Suprapubic skin (tissue), 3 donors: Measurements from ENCODE around the gene NEK8.
"Not testable (repeated sequence)": the region's sequence is repeated elsewhere in the genome, so short reads cannot be mapped to it uniquely, and the experiment has no call there.

Source experiments
- EP300 ChIP-seq: sonication (generic); formaldehyde crosslinking; IDR thresholded peaks from one replicate; pipeline ENCODE4 v1.6.1; 2017; ENCODE audit warnings: antibody characterized with exemption
- POLR2A ChIP-seq, 2 donors: fragments of 450-650 bp; IDR thresholded peaks; one replicate each; pipeline ENCODE4 v1.6.1; 2017; ENCODE audit warnings: antibody characterized with exemption in 2 of 2, mild to moderate bottlenecking in 2 of 2, moderate library complexity in 2 of 2
- TF ChIP-seq, protein P1 (sequence below), 2 donors: fragments of 200-600 bp in 1 of 2; fragments of 450-650 bp in 1 of 2; sonication (generic) in 1 of 2; IDR thresholded peaks; one replicate each; pipeline ENCODE4 v1.5.1; 2016 to 2019; ENCODE audit warnings: antibody characterized with exemption in 2 of 2, mild to moderate bottlenecking in 1 of 2, moderate library complexity in 1 of 2

DNA sequence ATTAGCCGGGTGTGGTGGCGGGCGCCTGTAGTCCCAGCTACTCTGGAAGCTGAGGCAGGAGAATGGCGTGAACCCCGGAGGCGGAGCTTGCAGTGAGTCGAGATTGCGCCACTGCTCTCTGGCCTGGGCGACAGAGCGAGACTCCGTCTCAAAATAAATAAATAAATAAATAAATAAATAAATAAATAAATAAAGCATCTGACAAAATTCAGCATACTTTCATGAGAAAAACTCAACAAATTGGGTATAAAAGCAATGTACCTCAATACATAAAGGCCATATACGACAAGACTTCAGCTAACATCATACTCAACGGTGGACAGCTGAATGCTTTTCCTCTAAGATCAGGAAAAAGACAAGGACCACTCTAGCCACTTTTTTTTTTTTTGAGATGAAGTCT is 51.0 kb downstream of the NEK8 start:
- TF ChIP-seq, protein P1, sequence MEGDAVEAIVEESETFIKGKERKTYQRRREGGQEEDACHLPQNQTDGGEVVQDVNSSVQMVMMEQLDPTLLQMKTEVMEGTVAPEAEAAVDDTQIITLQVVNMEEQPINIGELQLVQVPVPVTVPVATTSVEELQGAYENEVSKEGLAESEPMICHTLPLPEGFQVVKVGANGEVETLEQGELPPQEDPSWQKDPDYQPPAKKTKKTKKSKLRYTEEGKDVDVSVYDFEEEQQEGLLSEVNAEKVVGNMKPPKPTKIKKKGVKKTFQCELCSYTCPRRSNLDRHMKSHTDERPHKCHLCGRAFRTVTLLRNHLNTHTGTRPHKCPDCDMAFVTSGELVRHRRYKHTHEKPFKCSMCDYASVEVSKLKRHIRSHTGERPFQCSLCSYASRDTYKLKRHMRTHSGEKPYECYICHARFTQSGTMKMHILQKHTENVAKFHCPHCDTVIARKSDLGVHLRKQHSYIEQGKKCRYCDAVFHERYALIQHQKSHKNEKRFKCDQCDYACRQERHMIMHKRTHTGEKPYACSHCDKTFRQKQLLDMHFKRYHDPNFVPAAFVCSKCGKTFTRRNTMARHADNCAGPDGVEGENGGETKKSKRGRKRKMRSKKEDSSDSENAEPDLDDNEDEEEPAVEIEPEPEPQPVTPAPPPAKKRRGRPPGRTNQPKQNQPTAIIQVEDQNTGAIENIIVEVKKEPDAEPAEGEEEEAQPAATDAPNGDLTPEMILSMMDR (IDR thresholded peaks at IDR 0.05) = not testable (repeated sequence)
- TF ChIP-seq POLR2A (IDR thresholded peaks at IDR 0.05); EP300: not testable (repeated sequence)
